NCI-H82 treated with DMSO at 0.1 percent for 48 hours (cell line): ENCODE measurements around the gene COX20.

ENCODE experiments used
- DNase-seq: peaks from one replicate; lab custom pipeline; 2025; ENCODE audit not compliant: unreplicated experiment; lab: John Stamatoyannopoulos, UW

COX20 gene

GRCh38 chr1:244869950-244870349 lies 34.5 kb downstream of the COX20 start:
- no peak for DNase-seq

GRCh38 chr1:244874974-244875579 lies 39.6 kb downstream of the COX20 start:
- DNase-seq = no peak

GRCh38 chr1:244876228-244876910 lies 40.9 kb downstream of the COX20 start:
- no peak for DNase-seq

GRCh38 chr1:244878681-244879080 lies 43.2 kb downstream of the COX20 start:
- DNase-seq = no peak

- no peak for DNase-seq
These were observed 46.3 kb downstream of the COX20 start for GRCh38 chr1:244881552-244882280.

- no peak for DNase-seq
These were observed 51.8 kb downstream of the COX20 start for GRCh38 chr1:244887281-244887680.

- DNase-seq = no peak
These were observed 58.4 kb downstream of the COX20 start for GRCh38 chr1:244893836-244894235.
